Adipocyte (in vitro differentiated cells): ENCODE results near the gene RGL2.
"Not testable (repeated sequence)": the region's sequence is repeated elsewhere in the genome, so short reads cannot be mapped to it uniquely, and the experiment has no call there.

ENCODE experiments used
- DNase-seq: peaks from one replicate; pipeline ENCODE4 v3.0.0-alpha.2; 2015; ENCODE audit warnings: low read depth
- H3K27me3 ChIP-seq: replicated peaks from 2 replicates; pipeline ENCODE4 v1.7.0; 2013; ENCODE audit warnings: mild to moderate bottlenecking, low read length, moderate library complexity; ENCODE audit not compliant: control insufficient read depth, insufficient read depth
- H3K36me3 ChIP-seq: 2 replicates; pipeline ENCODE4 v1.7.0; 2013; ENCODE audit warnings: low read length, mild to moderate bottlenecking, moderate library complexity; ENCODE audit not compliant: control insufficient read depth, insufficient read depth, severe bottlenecking
- H3K4me1 ChIP-seq: 2 replicates; pipeline ENCODE4 v1.7.0; 2013; ENCODE audit warnings: mild to moderate bottlenecking, low read length, moderate library complexity; ENCODE audit not compliant: control insufficient read depth, insufficient read depth
- H3K4me3 ChIP-seq: 2 replicates; pipeline ENCODE4 v1.7.0; 2013; ENCODE audit warnings: mild to moderate bottlenecking, low read length, moderate library complexity
- H3K9ac ChIP-seq: 2 replicates; pipeline ENCODE4 v1.7.0; 2013; ENCODE audit warnings: mild to moderate bottlenecking, low read length, moderate library complexity
- H3K9me3 ChIP-seq: 2 replicates; pipeline ENCODE4 v1.7.0; 2013; ENCODE audit warnings: mild to moderate bottlenecking, low read length, moderate library complexity; ENCODE audit not compliant: control insufficient read depth

Gene RGL2

DNA sequence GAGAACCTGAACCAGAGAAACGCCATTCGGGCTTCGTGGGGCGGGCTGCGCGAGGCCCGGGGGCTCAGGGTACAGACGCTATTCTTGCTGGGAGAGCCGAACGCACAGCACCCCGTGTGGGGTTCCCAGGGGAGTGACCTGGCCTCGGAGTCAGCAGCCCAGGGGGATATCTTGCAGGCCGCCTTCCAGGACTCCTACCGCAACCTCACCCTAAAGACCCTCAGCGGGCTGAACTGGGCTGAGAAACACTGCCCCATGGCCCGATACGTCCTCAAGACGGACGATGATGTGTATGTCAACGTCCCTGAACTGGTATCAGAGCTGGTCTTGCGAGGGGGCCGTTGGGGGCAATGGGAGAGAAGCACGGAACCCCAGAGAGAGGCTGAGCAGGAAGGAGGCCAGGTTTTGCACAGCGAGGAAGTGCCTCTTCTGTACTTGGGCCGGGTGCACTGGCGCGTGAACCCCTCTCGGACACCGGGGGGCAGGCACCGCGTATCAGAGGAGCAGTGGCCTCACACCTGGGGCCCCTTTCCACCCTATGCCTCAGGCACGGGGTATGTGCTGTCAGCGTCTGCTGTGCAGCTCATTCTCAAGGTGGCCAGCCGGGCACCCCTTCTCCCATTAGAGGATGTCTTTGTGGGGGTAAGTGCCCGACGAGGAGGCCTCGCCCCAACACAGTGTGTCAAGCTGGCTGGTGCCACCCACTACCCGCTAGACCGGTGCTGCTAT is 20.9 kb downstream of the RGL2 start:
- Histone ChIP-seq H3K9ac (peak overlapping the region; percentile 98), H3K9me3 (no peaks in the 10 kb centered on the region), H3K4me1 (peaks cover 41% of the 10 kb centered on the region), H3K4me3 (peak overlapping the region; percentile 79), H3K36me3 (peaks cover 78% of the 10 kb centered on the region), H3K27me3 (no peaks in the 10 kb centered on the region)
- no peak for DNase-seq

DNA sequence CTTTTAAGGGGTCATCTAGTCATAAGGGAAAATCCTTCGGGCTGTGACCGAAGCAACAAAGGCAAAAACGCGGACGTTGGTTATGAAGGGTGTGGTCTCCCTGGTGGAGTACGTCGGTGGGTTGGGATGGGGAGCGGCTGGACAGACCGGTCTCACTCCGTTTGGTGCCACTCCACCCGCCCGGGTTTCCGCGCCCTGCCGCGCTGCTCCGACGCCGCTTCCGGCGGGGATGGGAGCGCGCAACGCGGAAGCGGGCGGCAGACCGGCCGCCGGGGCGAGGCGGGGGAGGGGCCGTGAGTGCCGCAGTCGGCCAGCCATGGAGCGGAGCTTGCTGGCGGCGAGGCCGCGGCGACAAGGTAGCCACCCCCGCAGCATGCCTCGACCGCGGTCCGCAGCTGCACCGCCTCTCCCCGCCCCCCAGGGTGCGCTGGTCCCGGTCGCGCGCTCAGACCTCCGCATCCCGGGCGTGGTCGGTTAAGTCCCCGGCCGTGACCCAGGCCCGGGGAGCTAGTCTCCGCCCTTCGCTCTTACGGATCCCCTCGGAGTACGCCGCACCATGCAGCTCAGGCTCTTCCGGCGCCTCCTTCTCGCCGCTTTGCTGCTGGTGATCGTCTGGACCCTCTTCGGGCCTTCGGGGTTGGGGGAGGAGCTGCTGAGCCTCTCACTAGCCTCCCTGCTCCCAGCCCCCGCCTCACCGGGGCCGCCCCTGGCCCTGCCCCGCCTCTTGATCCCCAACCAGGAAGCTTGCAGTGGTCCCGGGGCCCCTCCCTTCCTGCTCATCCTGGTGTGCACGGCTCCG is 21.7 kb downstream of the RGL2 start, which contains the start of gene B3GALT4:
Gene B3GALT4, plus strand, starts transcription at position 260 of the 799 bp plus-strand sequence. Its CDS starts 297 bp downstream, at position 557.
- no peaks in the 10 kb centered on the region for H3K9me3 ChIP-seq
- DNase-seq, result peak; percentile 76
- peak within 1 kb of the TSS; percentile 79 for H3K4me3 ChIP-seq
- peaks cover 43% of the 10 kb centered on the region for H3K4me1 ChIP-seq
- H3K9ac ChIP-seq, result peak within 1 kb of the TSS; percentile 98
- H3K36me3 ChIP-seq, result peaks cover 74% of the 10 kb centered on the region
- H3K27me3 ChIP-seq, result no peaks in the 10 kb centered on the region

DNA sequence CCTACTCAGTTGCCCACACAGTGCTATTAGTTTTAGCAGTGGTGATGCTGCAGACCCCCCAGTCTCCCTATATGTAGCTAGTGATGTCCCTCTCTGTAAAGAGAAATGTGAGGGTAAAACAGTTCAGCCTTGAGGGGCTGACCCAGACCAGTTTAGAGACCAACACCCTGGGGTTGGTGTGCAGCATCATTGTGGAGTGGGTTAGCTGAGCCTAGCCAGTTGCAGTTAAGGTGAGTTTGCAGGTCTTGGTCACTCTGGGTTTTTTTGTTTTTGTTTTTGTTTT is 22.2 kb downstream of the RGL2 start:
- H3K36me3 ChIP-seq, result peaks cover 68% of the 10 kb centered on the region

DNA sequence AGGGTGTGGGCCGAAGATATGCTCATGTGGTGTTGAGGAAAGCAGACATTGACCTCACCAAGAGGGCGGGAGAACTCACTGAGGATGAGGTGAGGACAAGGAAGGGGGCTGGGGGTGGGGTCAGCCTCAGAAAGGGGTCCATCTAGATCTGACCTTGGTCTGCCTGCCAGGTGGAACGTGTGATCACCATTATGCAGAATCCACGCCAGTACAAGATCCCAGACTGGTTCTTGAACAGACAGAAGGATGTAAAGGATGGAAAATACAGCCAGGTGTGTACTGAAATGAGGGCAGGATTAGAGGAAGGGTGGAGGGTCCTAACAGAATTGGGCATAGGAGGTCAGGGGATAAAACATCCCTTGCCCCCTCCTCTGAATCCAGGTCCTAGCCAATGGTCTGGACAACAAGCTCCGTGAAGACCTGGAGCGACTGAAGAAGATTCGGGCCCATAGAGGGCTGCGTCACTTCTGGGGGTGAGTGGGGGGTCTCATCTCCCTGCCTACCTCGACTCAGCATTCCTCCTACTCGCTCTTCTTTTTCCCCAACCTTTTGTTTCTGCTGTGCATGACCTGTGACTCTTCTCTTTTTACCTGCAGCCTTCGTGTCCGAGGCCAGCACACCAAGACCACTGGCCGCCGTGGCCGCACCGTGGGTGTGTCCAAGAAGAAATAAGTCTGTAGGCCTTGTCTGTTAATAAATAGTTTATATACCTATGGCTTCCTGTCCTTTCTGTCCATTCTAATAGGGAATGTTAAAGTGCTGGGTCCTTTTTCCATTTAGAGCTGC is 22.8 kb downstream of the RGL2 start:
- Histone ChIP-seq H3K4me1 (peaks cover 44% of the 10 kb centered on the region), H3K4me3 (peak overlapping the region; percentile 79)

More for the DNA sequence above, 22.2 kb downstream of the RGL2 start:
- Histone ChIP-seq H3K9me3 (no peaks in the 10 kb centered on the region), H3K9ac (peak overlapping the region; percentile 98), H3K4me1 (peaks cover 43% of the 10 kb centered on the region), H3K27me3 (no peaks in the 10 kb centered on the region), H3K4me3 (peak overlapping the region; percentile 79)
- DNase-seq, result no peak

DNA sequence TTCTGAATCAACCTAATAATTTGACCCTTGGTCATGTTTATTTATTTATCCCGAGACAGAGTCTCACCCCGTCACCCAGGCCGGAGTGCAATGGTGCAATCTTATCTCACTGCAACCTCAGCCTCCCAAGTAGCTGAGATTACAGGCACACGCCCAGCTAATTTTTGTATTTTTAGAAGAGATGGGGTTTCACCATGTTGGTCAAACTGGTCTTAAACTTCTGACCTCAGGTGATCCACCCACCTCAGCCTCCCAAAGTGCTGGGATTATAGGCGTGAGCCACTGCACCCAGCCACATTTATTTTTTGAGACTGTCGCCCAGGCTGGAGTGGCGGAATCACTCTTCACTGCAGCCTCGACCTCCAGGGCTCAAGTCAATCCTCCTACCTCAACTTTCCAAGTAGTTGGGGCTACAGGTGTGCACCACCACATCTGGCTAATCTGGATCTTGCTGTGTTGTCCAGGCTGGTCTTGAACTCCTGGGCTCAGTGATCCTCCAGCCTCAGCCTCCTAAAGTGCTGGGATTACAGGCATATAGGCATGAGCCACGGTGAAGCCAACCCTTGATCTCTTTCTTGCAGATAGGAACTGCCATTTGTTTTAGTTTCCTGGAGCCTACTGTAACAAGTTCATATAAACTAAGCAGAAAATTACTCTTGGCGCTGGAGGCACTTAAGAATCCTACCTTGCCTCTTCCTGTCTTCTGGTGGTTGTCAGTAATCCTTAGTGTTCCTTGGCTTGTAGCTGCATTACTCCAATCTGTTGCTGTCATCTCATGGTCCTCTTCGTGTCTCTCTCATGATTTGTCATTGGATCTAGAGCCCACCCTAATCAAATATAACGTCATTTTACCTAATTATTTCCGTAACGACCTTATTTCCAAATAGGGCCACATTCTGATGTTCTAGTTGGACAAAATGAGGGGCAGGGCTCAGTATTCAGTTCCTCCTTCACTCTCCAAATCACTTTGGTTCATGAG is 24.5 kb downstream of the RGL2 start:
- Histone ChIP-seq H3K36me3 (peaks cover 50% of the 10 kb centered on the region), H3K9me3 (no peaks in the 10 kb centered on the region), H3K4me1 (peaks cover 46% of the 10 kb centered on the region), H3K9ac (peak overlapping the region; percentile 98), H3K4me3 (peak overlapping the region; percentile 87), H3K27me3 (no peaks in the 10 kb centered on the region)
- DNase-seq, result no peak

More for the DNA sequence above, 22.8 kb downstream of the RGL2 start:
- peaks cover 63% of the 10 kb centered on the region for H3K36me3 ChIP-seq
- peak overlapping the region; percentile 98 for H3K9ac ChIP-seq
- H3K27me3 ChIP-seq, DNase-seq, H3K9me3 ChIP-seq: not testable (repeated sequence)

DNA sequence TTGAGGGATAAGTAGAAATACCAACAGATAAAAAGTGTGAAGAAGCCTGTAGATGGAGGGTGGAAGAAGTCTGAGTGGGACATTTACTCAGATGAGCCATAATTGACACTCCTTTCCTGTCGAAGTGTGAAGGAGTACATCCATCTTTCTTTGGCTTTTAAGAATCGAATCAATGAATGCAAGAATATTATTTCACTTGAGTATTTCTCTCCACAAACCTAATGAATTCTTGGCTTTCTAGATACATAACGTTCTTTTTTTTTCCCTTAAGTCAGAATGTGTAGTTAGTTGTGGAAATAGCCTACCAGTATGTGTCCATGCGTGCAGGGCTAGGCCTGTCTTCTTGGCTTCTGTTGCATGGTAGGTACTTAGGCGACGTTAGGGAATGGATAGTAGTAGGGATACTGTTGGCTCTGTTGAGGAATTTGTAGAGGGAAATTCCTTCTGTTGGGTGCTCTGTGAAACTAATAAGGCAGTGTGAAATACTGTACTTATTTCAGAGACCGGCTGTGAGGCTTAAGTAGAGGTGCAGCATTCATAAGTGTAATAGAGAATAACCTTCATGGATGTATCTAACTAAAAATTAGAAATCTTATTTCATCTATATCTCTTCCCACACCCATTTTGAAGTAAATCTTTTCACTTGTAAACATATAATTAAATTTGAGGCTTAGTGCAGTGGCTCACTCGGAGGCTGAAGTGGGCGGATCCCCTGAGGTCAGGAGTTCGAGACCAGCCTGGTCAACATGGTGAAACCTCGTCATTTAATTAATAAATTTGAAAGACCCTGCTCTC is 25.4 kb downstream of the RGL2 start:
- DNase-seq, result no peak
- Histone ChIP-seq H3K27me3 (no peaks in the 10 kb centered on the region), H3K4me1 (peaks cover 46% of the 10 kb centered on the region), H3K36me3 (peaks cover 53% of the 10 kb centered on the region), H3K4me3 (peak overlapping the region; percentile 87), H3K9me3 (no peaks in the 10 kb centered on the region), H3K9ac (peak overlapping the region; percentile 98)

DNA sequence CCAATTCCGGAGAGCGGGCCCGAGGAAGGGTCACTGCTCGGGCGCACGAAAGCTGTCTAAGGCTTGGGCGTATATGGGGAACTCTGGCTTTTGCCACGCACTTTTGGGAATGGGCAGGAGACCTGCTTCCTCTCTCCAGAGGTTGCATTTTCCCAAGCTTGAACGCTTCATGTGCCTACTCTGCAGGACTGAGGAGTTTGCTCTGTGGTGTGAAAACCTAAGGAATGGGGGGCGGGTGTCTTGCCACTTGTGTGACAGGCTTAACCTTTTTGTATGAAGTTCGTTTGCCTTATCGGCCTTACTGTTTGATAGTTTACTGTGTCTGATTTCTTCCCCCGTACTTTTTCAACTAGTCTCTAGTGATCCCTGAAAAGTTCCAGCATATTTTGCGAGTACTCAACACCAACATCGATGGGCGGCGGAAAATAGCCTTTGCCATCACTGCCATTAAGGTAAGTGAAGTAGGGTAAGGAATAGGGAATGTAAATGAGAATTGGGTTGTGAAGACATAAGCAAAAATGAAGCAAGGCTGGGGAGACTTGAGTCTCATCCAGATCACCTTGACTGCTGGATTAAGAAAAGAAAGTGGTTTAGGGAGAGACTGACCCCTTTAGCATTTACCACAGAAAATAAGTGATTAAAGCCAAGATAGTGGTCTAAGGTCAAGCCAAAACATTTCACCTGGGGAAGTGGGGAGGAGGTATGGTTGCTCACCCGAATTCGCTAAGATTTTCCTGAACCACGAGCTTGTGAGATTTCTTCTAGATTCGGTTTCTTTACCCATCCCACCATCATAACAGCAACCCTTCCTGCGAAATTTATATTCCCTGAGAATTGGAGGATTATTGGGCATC is 26.2 kb downstream of the RGL2 start:
- no peak for DNase-seq
- H3K4me1 ChIP-seq, result peaks cover 46% of the 10 kb centered on the region
- H3K4me3 ChIP-seq, result peak overlapping the region; percentile 87
- H3K9ac ChIP-seq, result peak overlapping the region; percentile 98
- peaks cover 61% of the 10 kb centered on the region for H3K36me3 ChIP-seq
- H3K9me3 ChIP-seq, result no peaks in the 10 kb centered on the region
- H3K27me3 ChIP-seq, result no peaks in the 10 kb centered on the region

DNA sequence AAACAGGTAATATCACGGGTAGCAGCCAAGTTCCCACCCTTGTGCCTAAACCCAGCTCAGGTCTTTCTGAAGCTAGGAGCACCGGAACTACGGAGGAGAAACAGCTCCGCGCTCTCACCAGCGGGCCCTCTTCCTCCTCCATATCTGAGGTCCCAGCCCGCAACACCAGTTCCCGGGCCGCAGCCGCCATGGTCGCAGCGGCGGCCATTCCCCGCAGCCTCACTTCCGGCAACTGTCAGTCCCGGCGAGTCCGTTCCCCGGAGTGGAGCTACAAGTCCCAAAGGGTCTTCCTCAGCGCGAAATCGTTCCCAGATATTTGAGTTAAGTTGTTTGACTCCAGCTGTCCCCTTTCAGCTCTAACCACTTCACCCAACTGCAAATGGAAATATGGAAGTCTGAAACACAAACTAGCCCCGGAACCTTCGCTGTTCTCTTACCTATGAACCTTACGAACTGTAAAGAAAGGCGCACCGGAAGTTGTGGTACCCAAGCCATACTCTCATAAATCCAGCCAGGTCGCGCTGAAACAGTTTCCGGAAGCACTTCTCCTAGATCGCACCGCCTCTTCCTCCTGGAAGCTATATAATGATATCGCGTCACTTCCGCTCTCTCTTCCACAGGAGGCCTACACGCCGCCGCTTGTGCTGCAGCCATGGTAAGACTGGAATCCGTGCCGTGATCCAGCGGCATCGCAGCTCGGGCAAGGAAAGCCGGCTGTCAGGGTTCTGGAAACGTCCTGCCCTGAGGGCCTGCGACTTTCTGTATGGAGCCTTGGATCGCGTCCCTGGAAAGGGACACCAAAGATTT is 27.1 kb downstream of the RGL2 start, which contains the start of the genes RPS18 and VPS52:
Gene RPS18, plus strand, starts transcription at position 608 of the 807 bp plus-strand sequence. Its CDS starts 45 bp downstream, at position 653.
Gene VPS52, minus strand, starts transcription at position 409 of the 807 bp plus-strand sequence. Its CDS starts 201 bp downstream, at position 208.
- Histone ChIP-seq H3K4me1 (peaks cover 44% of the 10 kb centered on the region), H3K27me3 (no peaks in the 10 kb centered on the region), H3K9me3 (no peaks in the 10 kb centered on the region), H3K36me3 (peaks cover 69% of the 10 kb centered on the region), H3K9ac (peak within 1 kb of the TSS; percentile 98), H3K4me3 (peak within 1 kb of the TSS; percentile 87)
- DNase-seq, result peak; percentile 100

DNA sequence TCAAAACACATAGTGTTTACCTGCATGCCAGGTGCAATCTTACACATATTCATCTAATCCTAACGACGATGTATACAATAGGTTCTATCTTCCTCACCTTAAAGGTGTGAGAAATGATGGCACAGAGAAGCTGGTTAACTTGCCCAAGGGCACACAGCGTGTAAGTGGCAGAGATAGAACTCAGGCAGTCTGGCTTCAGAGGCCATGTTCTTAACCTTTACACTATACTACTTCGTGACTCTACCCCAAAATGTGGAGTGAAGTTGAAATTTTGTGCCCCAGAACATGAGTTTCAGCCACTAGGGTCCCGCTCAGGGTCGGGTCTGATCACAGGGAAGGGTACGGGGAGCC is 27.6 kb downstream of the RGL2 start:
- H3K4me1 ChIP-seq, result peaks cover 38% of the 10 kb centered on the region
- H3K9ac ChIP-seq, result peak overlapping the region; percentile 98
- H3K4me3 ChIP-seq, result peak overlapping the region; percentile 87
- no peak for DNase-seq
- no peaks in the 10 kb centered on the region for H3K9me3 ChIP-seq
- H3K27me3 ChIP-seq, result no peaks in the 10 kb centered on the region
- H3K36me3 ChIP-seq, result peaks cover 69% of the 10 kb centered on the region
